Hepatocyte (in vitro differentiated cells): ENCODE data around the gene MNX1. TPM values are rescaled to one million over a fixed set of nuclear protein-coding genes. Genes with fewer than 3 reads are reported as not detected.

Source experiments
- DNase-seq: peaks from one replicate; pipeline ENCODE4 v3.0.0-alpha.2; 2016; ENCODE audit warnings: low spot score
- H2AFZ ChIP-seq: fragments of 200-600 bp; sonication (generic); 2 replicates; pipeline ENCODE4 v1.6.0; 2016; ENCODE audit warnings: antibody characterized with exemption, mild to moderate bottlenecking
- H3K27ac ChIP-seq: fragments of 200-600 bp; sonication (generic); 2 replicates; pipeline ENCODE4 v1.5.1; 2016; ENCODE audit warnings: mild to moderate bottlenecking
- H3K27me3 ChIP-seq: fragments of 200-600 bp; sonication (generic); 2 replicates; pipeline ENCODE4 v1.6.1; 2016
- H3K36me3 ChIP-seq: fragments of 200-600 bp; sonication (generic); replicated peaks from 2 replicates; pipeline ENCODE4 v1.5.1; 2016; ENCODE audit warnings: low read depth; ENCODE audit not compliant: insufficient read depth
- H3K4me1 ChIP-seq: fragments of 200-600 bp; sonication (generic); 2 replicates; pipeline ENCODE4 v1.5.1; 2016; ENCODE audit warnings: mild to moderate bottlenecking, moderate library complexity; ENCODE audit not compliant: insufficient read depth
- H3K4me2 ChIP-seq: fragments of 200-600 bp; sonication (generic); 2 replicates; pipeline ENCODE4 v1.6.0; 2016
- H3K4me3 ChIP-seq: fragments of 200-600 bp; sonication (generic); 2 replicates; pipeline ENCODE4 v1.5.1; 2016; ENCODE audit warnings: mild to moderate bottlenecking
- H3K79me2 ChIP-seq: fragments of 200-600 bp; sonication (generic); 2 replicates; pipeline ENCODE4 v1.6.0; 2017; ENCODE audit warnings: mild to moderate bottlenecking
- H3K9me2 ChIP-seq: fragments of 200-600 bp; sonication (generic); replicated peaks from 2 replicates; pipeline ENCODE4 v1.6.0; 2017; ENCODE audit warnings: mild to moderate bottlenecking; ENCODE audit not compliant: insufficient read depth
- H3K9me3 ChIP-seq: fragments of 200-600 bp; sonication (generic); 2 replicates; pipeline ENCODE4 v1.5.1; 2016; ENCODE audit warnings: low read depth, mild to moderate bottlenecking
- H4K20me1 ChIP-seq: fragments of 200-600 bp; sonication (generic); 2 replicates; pipeline ENCODE4 v1.6.0; 2016; ENCODE audit warnings: mild to moderate bottlenecking; ENCODE audit not compliant: insufficient read depth, poor library complexity, severe bottlenecking
- EZH2 ChIP-seq: fragments of 200-600 bp; sonication (generic); IDR thresholded peaks from 2 replicates; pipeline ENCODE4 v1.6.1; 2016; ENCODE audit warnings: antibody characterized with exemption, mild to moderate bottlenecking, borderline replicate concordance
- EZH2phosphoT487 ChIP-seq: fragments of 200-600 bp; sonication (generic); IDR thresholded peaks from one replicate; pipeline ENCODE4 v1.6.1; 2018; ENCODE audit warnings: antibody characterized with exemption, mild to moderate bottlenecking, low read depth, moderate library complexity; ENCODE audit not compliant: unreplicated experiment, severe bottlenecking
- WGBS: methylation state at CpG from one replicate; pipeline ENCODE4 v1.1.6; 2016; ENCODE audit warnings: low lambda C conversion rate; ENCODE audit errors: missing lambda C conversion rate; 5-methylcytosine and 5-hydroxymethylcytosine counted together
- polyA plus RNA-seq: library from polyadenylated mRNA; unstranded; fragments of >200 nt; fragmentation: Nextera tagmentation; extraction: Ambion mirVana; gene quantifications from 2 replicates; pipeline ENCODE4 v1.2.1, GENCODE V29; 2016
- total RNA-seq: library from RNA; depleted of rRNA; stranded (reverse); fragments of >200 nt; gene quantifications from 2 replicates; pipeline ENCODE4 v1.2.3, GENCODE V29; 2014
- TF ChIP-seq, protein P1 (sequence below): fragments of 200-600 bp; sonication (generic); IDR thresholded peaks from 2 replicates; pipeline ENCODE4 v1.5.1; 2016; ENCODE audit warnings: antibody characterized with exemption, mild to moderate bottlenecking; ENCODE audit not compliant: poor library complexity

The MNX1 gene
- total and polyA plus RNA-seq, 2 experiments from 2014 or later: 1.4 to 2.3 TPM

DNA sequence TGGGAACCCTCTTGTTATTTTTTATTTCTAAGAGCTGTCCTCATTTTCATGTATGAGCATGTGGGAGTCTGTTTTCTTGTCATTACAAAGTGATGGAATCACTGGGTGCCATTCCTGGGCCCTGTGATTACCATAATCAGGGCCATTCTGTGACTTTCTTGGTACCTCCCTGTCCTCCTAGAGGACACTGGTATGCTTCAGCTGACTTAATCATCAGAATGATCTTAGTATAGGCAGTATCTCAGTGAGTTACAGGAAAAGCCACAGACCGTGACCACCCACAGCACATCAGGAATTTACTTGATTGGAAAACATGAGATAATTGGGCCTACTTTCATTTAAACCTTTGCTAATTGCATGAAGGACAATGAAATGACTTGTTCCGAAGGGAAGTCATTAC is 53.7 kb downstream of the MNX1 start:
- H3K4me3 ChIP-seq: no peak overlapping the region
- TF ChIP-seq EZH2: no peak
- TF ChIP-seq, protein P1, sequence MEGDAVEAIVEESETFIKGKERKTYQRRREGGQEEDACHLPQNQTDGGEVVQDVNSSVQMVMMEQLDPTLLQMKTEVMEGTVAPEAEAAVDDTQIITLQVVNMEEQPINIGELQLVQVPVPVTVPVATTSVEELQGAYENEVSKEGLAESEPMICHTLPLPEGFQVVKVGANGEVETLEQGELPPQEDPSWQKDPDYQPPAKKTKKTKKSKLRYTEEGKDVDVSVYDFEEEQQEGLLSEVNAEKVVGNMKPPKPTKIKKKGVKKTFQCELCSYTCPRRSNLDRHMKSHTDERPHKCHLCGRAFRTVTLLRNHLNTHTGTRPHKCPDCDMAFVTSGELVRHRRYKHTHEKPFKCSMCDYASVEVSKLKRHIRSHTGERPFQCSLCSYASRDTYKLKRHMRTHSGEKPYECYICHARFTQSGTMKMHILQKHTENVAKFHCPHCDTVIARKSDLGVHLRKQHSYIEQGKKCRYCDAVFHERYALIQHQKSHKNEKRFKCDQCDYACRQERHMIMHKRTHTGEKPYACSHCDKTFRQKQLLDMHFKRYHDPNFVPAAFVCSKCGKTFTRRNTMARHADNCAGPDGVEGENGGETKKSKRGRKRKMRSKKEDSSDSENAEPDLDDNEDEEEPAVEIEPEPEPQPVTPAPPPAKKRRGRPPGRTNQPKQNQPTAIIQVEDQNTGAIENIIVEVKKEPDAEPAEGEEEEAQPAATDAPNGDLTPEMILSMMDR: no peak
- no peak for TF ChIP-seq EZH2phosphoT487
- H3K27me3 ChIP-seq: no peaks in the 10 kb centered on the region
- H3K36me3 ChIP-seq: no peaks in the 10 kb centered on the region
- 100% methylated on average over 2 of the region's 2 CpGs for WGBS
- H3K9me3 ChIP-seq: no peaks in the 10 kb centered on the region
- no peak overlapping the region for H2AFZ ChIP-seq
- H3K4me2 ChIP-seq: no peak overlapping the region
- peaks cover 3% of the 10 kb centered on the region for H3K4me1 ChIP-seq
- peaks cover 2% of the 10 kb centered on the region for H4K20me1 ChIP-seq
- H3K79me2 ChIP-seq: peaks cover 26% of the 10 kb centered on the region
- H3K27ac ChIP-seq: no peak overlapping the region
- no peaks in the 10 kb centered on the region for H3K9me2 ChIP-seq
- DNase-seq: no peak

DNA sequence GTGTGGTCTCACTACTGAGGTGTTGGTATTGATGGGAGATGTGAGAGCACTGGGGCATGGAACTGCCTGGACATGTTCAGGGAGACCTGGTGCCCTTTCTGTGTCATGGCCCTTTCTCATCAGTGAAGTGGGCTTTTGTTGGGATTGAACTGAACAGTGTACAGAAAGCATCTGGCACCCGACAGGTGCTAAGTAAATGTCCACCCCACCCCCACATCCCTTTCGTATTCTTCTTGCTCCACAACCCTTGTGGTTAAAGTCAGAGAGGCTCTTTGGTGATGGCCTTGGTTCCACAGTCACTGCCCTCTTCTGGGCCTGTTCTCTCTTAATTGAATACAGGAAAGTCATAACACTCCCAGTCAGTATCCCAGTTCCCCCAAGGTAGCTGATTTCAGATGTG is 55.5 kb downstream of the MNX1 start:
- no peak overlapping the region for H3K4me3 ChIP-seq
- no peaks in the 10 kb centered on the region for H3K9me3 ChIP-seq
- TF ChIP-seq, protein P1: no peak
- TF ChIP-seq EZH2phosphoT487 (no peak), EZH2 (no peak)
- H4K20me1 ChIP-seq: peaks cover 6% of the 10 kb centered on the region
- peaks cover 11% of the 10 kb centered on the region for H3K4me1 ChIP-seq
- peaks cover 44% of the 10 kb centered on the region for H3K79me2 ChIP-seq
- H3K4me2 ChIP-seq: no peak overlapping the region
- no peaks in the 10 kb centered on the region for H3K9me2 ChIP-seq
- no peak overlapping the region for H2AFZ ChIP-seq
- H3K27ac ChIP-seq: no peak overlapping the region
- 88% methylated on average over 2 of the region's 2 CpGs for WGBS
- no peaks in the 10 kb centered on the region for H3K27me3 ChIP-seq
- H3K36me3 ChIP-seq: no peaks in the 10 kb centered on the region
- no peak for DNase-seq

Other genes starting within 250 kb of the MNX1 start
- 51.8 and 53.1 TPM in 2 replicates for gene LMBR1, start 117.5 kb downstream of the MNX1 start, total RNA-seq
- gene LMBR1, start 117.5 kb downstream of the MNX1 start, polyA plus RNA-seq: 31.1 and 37.2 TPM in 2 replicates
- 9.7 and 13.1 TPM in 2 replicates for gene NOM1, start 61.0 kb downstream of the MNX1 start, total RNA-seq
- 9.0 and 14.0 TPM in 2 replicates for gene NOM1, start 61.0 kb downstream of the MNX1 start, polyA plus RNA-seq
- 66.3 and 72.6 TPM in 2 replicates for gene UBE3C, start 128.3 kb upstream of the MNX1 start, total RNA-seq
- 19.4 and 24.6 TPM in 2 replicates for gene UBE3C, start 128.3 kb upstream of the MNX1 start, polyA plus RNA-seq